Endothelial cell of umbilical vein (primary cell): ENCODE results near the gene RIMBP2. TPM values are rescaled to one million over a fixed set of nuclear protein-coding genes. Genes with fewer than 3 reads are reported as not detected.

Experiments
- BruUV-seq: library from RNA; stranded (reverse); fragments of 400-500 nt; replicated peaks from 2 replicates; lab custom pipeline; 2021; lab: Mats Ljungman, UMichigan
- CTCF ChIA-PET: fragments of 300-600, 350-600 bp; sonication (Branson Sonifier 250); formaldehyde crosslinking; loops from one replicate; lab custom pipeline; 2021; ENCODE audit warnings: antibody characterized with exemption, inconsistent platforms; lab: Charles Lee
- POLR2A ChIA-PET: fragments of 300-600, 350-600 bp; sonication (Branson Sonifier 250); formaldehyde crosslinking; loops from one replicate; lab custom pipeline; 2021; ENCODE audit warnings: antibody characterized with exemption, inconsistent platforms; lab: Charles Lee
- DNase-seq: peaks from one replicate; pipeline ENCODE4 v3.0.0-alpha.2; 2011; ENCODE audit warnings: low read depth, low spot score
- FAIRE-seq: peaks from 2 replicates; lab custom pipeline; 2011; peaks lifted over from hg19 to GRCh38; lab: Jason Lieb, UNC
- H2AFZ ChIP-seq: 2 replicates; pipeline ENCODE4 v1.6.0; 2012; ENCODE audit warnings: low read depth, low read length, control low read depth, inconsistent platforms
- H3K27ac ChIP-seq: 2 replicates; pipeline ENCODE4 v1.5.1; 2011; ENCODE audit warnings: low read depth, mild to moderate bottlenecking, control low read depth, low read length, moderate library complexity; ENCODE audit not compliant: insufficient read depth
- H3K27me3 ChIP-seq, 2 experiments: 2 replicates each; pipeline versions ENCODE4 v1.6.0 to v1.6.1; 2011; ENCODE audit warnings: low read length in 2 of 2, mixed read lengths in 1 of 2; ENCODE audit not compliant: control insufficient read depth in 2 of 2, insufficient read depth in 2 of 2
- H3K36me3 ChIP-seq, 2 experiments: 2 replicates in 1 of 2; 3 replicates in 1 of 2; pipeline ENCODE4 v1.5.1; 2011; ENCODE audit warnings: low read length in 2 of 2, mild to moderate bottlenecking in 1 of 2, moderate library complexity in 1 of 2; ENCODE audit not compliant: control insufficient read depth in 2 of 2, insufficient read depth in 2 of 2; ENCODE audit errors: extremely low read depth in 1 of 2
- H3K4me1 ChIP-seq: 3 replicates; pipeline ENCODE4 v1.5.1; 2011; ENCODE audit warnings: mild to moderate bottlenecking, low read length; ENCODE audit not compliant: control insufficient read depth, insufficient read depth; ENCODE audit errors: extremely low read depth
- H3K4me2 ChIP-seq: 2 replicates; pipeline ENCODE4 v1.6.1; 2011; ENCODE audit warnings: low read length, control low read depth, mixed read lengths; ENCODE audit not compliant: insufficient read depth
- H3K4me3 ChIP-seq, 3 experiments: fragments of 200-600 bp in 1 of 3; sonication (generic), shearing (Covaris generic) in 1 of 3; replicated peaks in 1 of 3; 2 replicates each; pipeline ENCODE4 v1.5.1; 2011 to 2016; ENCODE audit warnings: control low read depth in 3 of 3, low read length in 3 of 3, mild to moderate bottlenecking in 2 of 3, inconsistent platforms in 1 of 3, low read depth in 1 of 3, moderate library complexity in 1 of 3; ENCODE audit not compliant: insufficient read depth in 1 of 3
- H3K79me2 ChIP-seq: 2 replicates; pipeline ENCODE4 v1.6.0; 2012; ENCODE audit warnings: low read length, inconsistent platforms; ENCODE audit not compliant: control insufficient read depth, insufficient read depth
- H3K9ac ChIP-seq: replicated peaks from 2 replicates; pipeline ENCODE3; 2011; ENCODE audit warnings: low read length, control low read depth; ENCODE audit not compliant: insufficient read depth; ENCODE audit errors: extremely low read depth
- H3K9me1 ChIP-seq: replicated peaks from 3 replicates; pipeline ENCODE4 v1.6.0; 2011; ENCODE audit warnings: mild to moderate bottlenecking, low read length; ENCODE audit not compliant: control insufficient read depth, insufficient read depth; ENCODE audit errors: extremely low read depth
- H3K9me3 ChIP-seq: replicated peaks from 2 replicates; pipeline ENCODE4 v1.5.1; 2012; ENCODE audit warnings: low read length, inconsistent platforms; ENCODE audit not compliant: control insufficient read depth, insufficient read depth
- H4K20me1 ChIP-seq: replicated peaks from 2 replicates; pipeline ENCODE3; 2011; ENCODE audit warnings: mild to moderate bottlenecking, low read length; ENCODE audit not compliant: control insufficient read depth, insufficient read depth; ENCODE audit errors: extremely low read depth
- EZH2 ChIP-seq: IDR thresholded peaks from 2 replicates; pipeline ENCODE4 v1.6.1; 2012; ENCODE audit warnings: borderline replicate concordance, low read depth, mild to moderate bottlenecking, moderate library complexity, low read length, inconsistent platforms; ENCODE audit not compliant: severe bottlenecking
- FOS ChIP-seq: IDR thresholded peaks from 2 replicates; pipeline ENCODE4 v1.6.1; 2011; ENCODE audit warnings: mild to moderate bottlenecking, low read length, moderate library complexity, borderline replicate concordance; ENCODE audit not compliant: insufficient read depth
- GATA2 ChIP-seq: IDR thresholded peaks from 2 replicates; pipeline ENCODE4 v1.7.0; 2011; ENCODE audit warnings: low read depth, mild to moderate bottlenecking, moderate library complexity, mixed read lengths, low read length; ENCODE audit not compliant: insufficient read length, insufficient read depth
- JUN ChIP-seq: IDR thresholded peaks from 2 replicates; pipeline ENCODE4 v1.6.1; 2011; ENCODE audit warnings: borderline replicate concordance, low read depth; ENCODE audit not compliant: insufficient read length, insufficient read depth
- MAX ChIP-seq: IDR thresholded peaks from 2 replicates; pipeline ENCODE4 v1.6.1; 2011; ENCODE audit not compliant: insufficient read depth, insufficient read length
- MYC ChIP-seq: IDR thresholded peaks from one replicate; pipeline ENCODE4 v1.6.1; 2011; ENCODE audit warnings: mild to moderate bottlenecking, low read depth, low read length
- POLR2A ChIP-seq: IDR thresholded peaks from 2 replicates; pipeline ENCODE4 v1.6.1; 2012; ENCODE audit warnings: low read depth, mild to moderate bottlenecking, control low read depth, low read length
- POLR2AphosphoS5 ChIP-seq: IDR thresholded peaks from 2 replicates; pipeline ENCODE4 v1.6.1; 2012; ENCODE audit warnings: low read depth, mild to moderate bottlenecking, control low read depth, low read length, moderate library complexity; ENCODE audit not compliant: insufficient read depth
- dilution Hi-C: fragments of 300-500 bp; cut with MboI; formaldehyde crosslinking; loops from one replicate; pipeline ENCODE4 v1.15.0; 2019; ENCODE audit warnings: low sequenced_read_pairs; ENCODE audit not compliant: extremely low pct_ligation_motif_present
- intact Hi-C: fragments of 100-400 bp; cut with micrococcal nuclease; formaldehyde crosslinking; loops from one replicate; pipeline ENCODE4 v1.10.0; 2022
- polyA plus RNA-seq, 4 experiments: library from polyadenylated mRNA; depleted of rRNA in 3 of 4; stranded (reverse) in 3 of 4; unstranded in 1 of 4; fragments of >200 nt; gene quantifications; 2 replicates each; pipeline versions ENCODE4 v1.2.1 to v1.2.3, GENCODE V29; 2011 to 2012; ENCODE audit warnings: missing spikeins in 1 of 4
- total RNA-seq: library from RNA; stranded (reverse); gene quantifications from 2 replicates; pipeline ENCODE4 v1.2.3, GENCODE V29; 2021
- TF ChIP-seq, protein P1 (sequence below), 2 donors: IDR thresholded peaks; 1 replicate in 1 of 2; 2 replicates in 1 of 2; pipeline ENCODE4 v1.5.1; 2011; ENCODE audit warnings: low read length in 2 of 2, mild to moderate bottlenecking in 2 of 2, moderate library complexity in 2 of 2, control low read depth in 1 of 2, inconsistent platforms in 1 of 2, low read depth in 1 of 2; ENCODE audit not compliant: insufficient read depth in 1 of 2; ENCODE audit errors: extremely low read depth in 1 of 2

Gene RIMBP2
- total and polyA plus RNA-seq, 2 donors (not counting 3 experiments of a cell fraction or from before 2014, with no cell fraction given), result 0.04 TPM; not detected in 1

DNA sequence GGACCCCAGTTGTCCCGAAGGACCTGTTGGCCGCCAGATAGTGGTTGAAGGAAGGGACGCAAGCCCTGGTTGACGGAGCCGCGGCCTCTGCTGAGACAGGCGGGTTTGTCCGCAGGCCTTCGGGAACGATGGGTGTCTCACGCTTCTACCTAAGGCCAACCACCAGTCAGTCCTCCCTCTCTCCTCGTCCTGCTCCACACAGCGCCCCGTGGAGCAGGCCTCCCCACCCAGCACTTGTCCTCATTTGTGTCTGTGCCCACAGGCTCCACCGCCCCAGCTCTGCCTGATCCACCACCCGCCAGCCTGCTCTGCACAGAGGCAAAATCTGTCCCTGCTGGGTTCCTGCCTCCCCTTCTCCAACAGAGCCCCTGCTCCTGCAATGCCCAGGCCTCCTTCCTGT, 41.0 kb downstream of the RIMBP2 start:
- Histone ChIP-seq H3K4me2 (no peak overlapping the region), H2AFZ (no peak overlapping the region), H3K9me3 (peaks cover 10% of the 10 kb centered on the region), H4K20me1 (no peaks in the 10 kb centered on the region), H3K4me1 (no peaks in the 10 kb centered on the region), H3K4me3 (no peak overlapping the region), H3K9me1 (no peaks in the 10 kb centered on the region), H3K27ac (no peak overlapping the region), H3K27me3 (no peaks in the 10 kb centered on the region), H3K79me2 (no peaks in the 10 kb centered on the region), H3K9ac (no peak overlapping the region), H3K36me3 (no peaks in the 10 kb centered on the region)
- intact Hi-C loops (no loop called here), dilution Hi-C loops (no loop called here)
- TF ChIP-seq JUN, result no peak
- no peak for TF ChIP-seq GATA2
- TF ChIP-seq, protein P1, sequence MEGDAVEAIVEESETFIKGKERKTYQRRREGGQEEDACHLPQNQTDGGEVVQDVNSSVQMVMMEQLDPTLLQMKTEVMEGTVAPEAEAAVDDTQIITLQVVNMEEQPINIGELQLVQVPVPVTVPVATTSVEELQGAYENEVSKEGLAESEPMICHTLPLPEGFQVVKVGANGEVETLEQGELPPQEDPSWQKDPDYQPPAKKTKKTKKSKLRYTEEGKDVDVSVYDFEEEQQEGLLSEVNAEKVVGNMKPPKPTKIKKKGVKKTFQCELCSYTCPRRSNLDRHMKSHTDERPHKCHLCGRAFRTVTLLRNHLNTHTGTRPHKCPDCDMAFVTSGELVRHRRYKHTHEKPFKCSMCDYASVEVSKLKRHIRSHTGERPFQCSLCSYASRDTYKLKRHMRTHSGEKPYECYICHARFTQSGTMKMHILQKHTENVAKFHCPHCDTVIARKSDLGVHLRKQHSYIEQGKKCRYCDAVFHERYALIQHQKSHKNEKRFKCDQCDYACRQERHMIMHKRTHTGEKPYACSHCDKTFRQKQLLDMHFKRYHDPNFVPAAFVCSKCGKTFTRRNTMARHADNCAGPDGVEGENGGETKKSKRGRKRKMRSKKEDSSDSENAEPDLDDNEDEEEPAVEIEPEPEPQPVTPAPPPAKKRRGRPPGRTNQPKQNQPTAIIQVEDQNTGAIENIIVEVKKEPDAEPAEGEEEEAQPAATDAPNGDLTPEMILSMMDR (IDR thresholded peaks at IDR 0.05; ENCODE audit: extremely low read depth in 1 of 2, insufficient read depth in 1 of 2, low read depth in 1 of 2, low read length in 2 of 2), result no peak
- no peak for TF ChIP-seq FOS
- no peak for TF ChIP-seq POLR2A
- no peak for TF ChIP-seq MAX
- no peak for TF ChIP-seq MYC
- no peak for TF ChIP-seq POLR2AphosphoS5
- TF ChIP-seq EZH2, result no peak
- no TSS peak for BruUV-seq
- DNase-seq, result no peak
- no peak for FAIRE-seq
- POLR2A ChIA-PET, result no interaction called here
- CTCF ChIA-PET, result no interaction called here
